Natural killer cell (primary cell): Measurements from ENCODE around the gene HTRA3. TPM values are rescaled to one million over a fixed set of nuclear protein-coding genes. Genes with fewer than 3 reads are reported as not detected.

Experiments used
- ATAC-seq, 3 donors: fragments of 150-1000 bp in 2 of 3; fragments of 200-7000 bp in 1 of 3; cut with Tn5 transposase; 1 replicate in 1 of 3; 2 replicates in 2 of 3; pipeline ENCODE4 v1.10.0; 2021; ENCODE audit warnings: mild to moderate bottlenecking in 2 of 3, moderate library complexity in 2 of 3
- DNase-seq, 2 donors: peaks; one replicate each; pipeline versions ENCODE4 v3.0.0 to v3.0.0-alpha.2; 2013 to 2021; ENCODE audit warnings: mixed read lengths in 1 of 2
- H3K27ac ChIP-seq: one replicate; pipeline ENCODE4 v1.5.1; 2013; ENCODE audit warnings: mild to moderate bottlenecking, low read length
- H3K27me3 ChIP-seq: one replicate; pipeline ENCODE4 v1.6.1; 2013; ENCODE audit warnings: low read length; ENCODE audit not compliant: control insufficient read depth, insufficient read depth
- H3K36me3 ChIP-seq: one replicate; pipeline ENCODE4 v1.6.1; 2013; ENCODE audit warnings: low read length; ENCODE audit not compliant: control insufficient read depth, insufficient read depth
- H3K4me1 ChIP-seq: one replicate; pipeline ENCODE4 v1.6.1; 2013; ENCODE audit warnings: low read length; ENCODE audit not compliant: control insufficient read depth, insufficient read depth
- H3K4me3 ChIP-seq: one replicate; pipeline ENCODE4 v1.5.1; 2013; ENCODE audit warnings: low read length
- H3K9me3 ChIP-seq: one replicate; pipeline ENCODE4 v1.6.1; 2013; ENCODE audit warnings: low read length; ENCODE audit not compliant: control insufficient read depth, insufficient read depth
- H3K27ac Mint-ChIP-seq, 2 donors: one replicate each; pipeline ENCODE4 v1.8.0; 2022; ENCODE audit warnings: mild to moderate bottlenecking in 2 of 2, mixed read lengths in 2 of 2, moderate library complexity in 1 of 2
- H3K27me3 Mint-ChIP-seq, 2 donors: one replicate each; pipeline ENCODE4 v1.8.0; 2022; ENCODE audit warnings: low read depth in 2 of 2, mixed read lengths in 2 of 2
- H3K36me3 Mint-ChIP-seq: one replicate; pipeline ENCODE4 v1.8.0; 2022; ENCODE audit warnings: mixed read lengths
- H3K4me1 Mint-ChIP-seq, 2 donors: one replicate each; pipeline ENCODE4 v1.8.0; 2022; ENCODE audit warnings: mixed read lengths in 2 of 2
- H3K4me3 Mint-ChIP-seq: one replicate; pipeline ENCODE4 v1.8.0; 2022; ENCODE audit warnings: mild to moderate bottlenecking, moderate library complexity, mixed read lengths
- H3K9me3 Mint-ChIP-seq, 2 donors: one replicate each; pipeline ENCODE4 v1.8.0; 2022; ENCODE audit warnings: mixed read lengths in 2 of 2
- WGBS: methylation state at CpG from one replicate; pipeline ENCODE4 v1.1.7; 2013; ENCODE audit warnings: missing lambda C conversion rate; ENCODE audit not compliant: insufficient coverage; 5-methylcytosine and 5-hydroxymethylcytosine counted together
- intact Hi-C: fragments of 100-400 bp; cut with micrococcal nuclease; formaldehyde crosslinking; loops from one replicate; pipeline ENCODE4 v1.14.2; 2022
- total RNA-seq, 4 donors: library from RNA; stranded (reverse); fragments of 120-200 nt in 1 of 4; gene quantifications; one replicate each; pipeline versions ENCODE4 v1.2.3 to v1.2.4, GENCODE V29; 2013 to 2022
- TF ChIP-seq, protein P1 (sequence below): fragments of 200-600 bp; IDR thresholded peaks from one replicate; pipeline ENCODE4 v1.8.0; 2022; ENCODE audit warnings: antibody characterized with exemption

HTRA3 gene
- total RNA-seq, 3 donors from 2014 or later (not counting 1 experiment from before 2014, with no cell fraction given) = not detected

DNA sequence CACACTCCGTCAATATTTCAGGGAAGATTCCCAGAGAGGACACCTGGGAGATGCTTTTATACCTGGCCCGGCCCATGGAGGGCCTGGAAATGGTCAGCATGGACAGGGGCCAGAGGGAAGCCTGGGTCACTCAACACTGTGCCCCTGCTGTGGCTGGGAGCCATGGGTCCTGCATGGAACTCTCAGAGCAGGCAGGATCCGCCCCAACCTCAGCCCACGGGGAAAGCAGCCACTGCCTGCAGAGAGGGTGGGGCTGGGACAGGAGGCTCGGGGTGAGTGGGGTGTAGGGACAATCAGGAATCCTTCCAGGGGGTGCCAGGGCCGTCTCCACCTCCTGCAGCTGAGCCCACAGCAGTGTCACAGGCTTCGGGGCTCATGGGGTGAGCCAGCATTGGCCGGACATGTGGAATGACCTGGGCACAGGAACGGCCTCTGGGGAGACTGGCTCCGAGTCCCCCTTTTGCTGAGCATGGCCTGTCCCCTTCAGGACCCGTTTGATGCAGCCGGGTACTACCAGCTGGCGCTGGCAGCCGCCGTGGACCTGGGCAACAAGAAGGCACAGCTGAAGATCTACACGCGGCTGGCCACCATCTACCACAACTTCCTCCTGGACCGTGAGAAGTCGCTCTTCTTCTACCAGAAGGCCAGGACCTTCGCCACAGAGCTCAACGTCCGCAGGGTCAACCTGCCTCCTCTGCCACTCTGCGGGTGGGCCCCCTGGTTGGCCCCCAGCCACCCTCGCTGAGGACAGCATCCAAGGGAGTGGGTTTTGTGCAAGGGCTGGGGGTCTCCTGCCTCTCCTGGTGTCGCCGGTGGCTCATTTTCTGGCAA lies 29.1 kb upstream of the HTRA3 start:
- Mint-ChIP-seq H3K36me3 (no peaks in the 10 kb centered on the region), H3K4me1 (no peaks in the 10 kb centered on the region), H3K4me3 (no peak overlapping the region), H3K27ac (no peak overlapping the region), H3K9me3 (no peaks in the 10 kb centered on the region), H3K27me3 (no peaks in the 10 kb centered on the region)
- TF ChIP-seq, protein P1, sequence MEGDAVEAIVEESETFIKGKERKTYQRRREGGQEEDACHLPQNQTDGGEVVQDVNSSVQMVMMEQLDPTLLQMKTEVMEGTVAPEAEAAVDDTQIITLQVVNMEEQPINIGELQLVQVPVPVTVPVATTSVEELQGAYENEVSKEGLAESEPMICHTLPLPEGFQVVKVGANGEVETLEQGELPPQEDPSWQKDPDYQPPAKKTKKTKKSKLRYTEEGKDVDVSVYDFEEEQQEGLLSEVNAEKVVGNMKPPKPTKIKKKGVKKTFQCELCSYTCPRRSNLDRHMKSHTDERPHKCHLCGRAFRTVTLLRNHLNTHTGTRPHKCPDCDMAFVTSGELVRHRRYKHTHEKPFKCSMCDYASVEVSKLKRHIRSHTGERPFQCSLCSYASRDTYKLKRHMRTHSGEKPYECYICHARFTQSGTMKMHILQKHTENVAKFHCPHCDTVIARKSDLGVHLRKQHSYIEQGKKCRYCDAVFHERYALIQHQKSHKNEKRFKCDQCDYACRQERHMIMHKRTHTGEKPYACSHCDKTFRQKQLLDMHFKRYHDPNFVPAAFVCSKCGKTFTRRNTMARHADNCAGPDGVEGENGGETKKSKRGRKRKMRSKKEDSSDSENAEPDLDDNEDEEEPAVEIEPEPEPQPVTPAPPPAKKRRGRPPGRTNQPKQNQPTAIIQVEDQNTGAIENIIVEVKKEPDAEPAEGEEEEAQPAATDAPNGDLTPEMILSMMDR = no peak
- Histone ChIP-seq H3K27ac (no peak overlapping the region), H3K36me3 (peaks cover 11% of the 10 kb centered on the region), H3K9me3 (no peaks in the 10 kb centered on the region), H3K4me3 (no peak overlapping the region), H3K4me1 (peaks cover 10% of the 10 kb centered on the region), H3K27me3 (no peaks in the 10 kb centered on the region)
- DNase-seq (no peak), ATAC-seq (peak in 1 of 3 donors; percentile 36)
- intact Hi-C loops = no loop called here
- 55% methylated on average over 26 of the region's 26 CpGs for WGBS

DNA sequence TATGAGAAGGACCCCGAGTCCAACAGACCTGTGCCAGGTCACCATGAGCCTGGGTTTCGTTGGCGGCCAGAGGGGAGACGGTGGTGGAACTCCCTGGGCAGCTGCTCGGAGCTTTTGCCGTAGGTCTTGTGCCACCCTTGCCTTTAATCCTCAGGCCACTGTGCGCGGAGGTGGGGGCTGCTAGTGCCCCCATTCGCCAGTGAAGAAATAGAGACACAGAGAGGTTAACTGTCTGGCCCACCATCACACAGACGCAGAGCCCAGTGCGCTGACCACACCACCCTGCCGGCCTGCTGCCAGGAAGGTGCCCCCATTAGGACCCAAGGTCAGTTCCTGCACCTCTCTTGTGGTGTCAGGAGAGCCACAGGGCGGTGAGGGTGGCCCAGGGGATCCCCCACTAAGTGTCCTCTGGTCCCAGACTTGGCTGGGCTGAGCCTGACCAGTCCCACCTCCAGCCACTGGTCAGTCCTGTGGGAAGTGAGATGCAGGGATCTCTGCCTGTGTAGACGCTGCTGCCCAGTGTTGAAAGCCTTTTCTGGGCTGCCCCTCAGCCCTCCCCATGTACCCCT lies 28.3 kb upstream of the HTRA3 start:
- Histone ChIP-seq H3K4me3 (no peak overlapping the region), H3K36me3 (peaks cover 8% of the 10 kb centered on the region), H3K4me1 (peaks cover 10% of the 10 kb centered on the region), H3K27ac (no peak overlapping the region), H3K27me3 (no peaks in the 10 kb centered on the region), H3K9me3 (no peaks in the 10 kb centered on the region)
- H3K27me3 Mint-ChIP-seq = no peaks in the 10 kb centered on the region
- TF ChIP-seq, protein P1 = no peak
- H3K4me1 Mint-ChIP-seq = no peaks in the 10 kb centered on the region
- no peaks in the 10 kb centered on the region for H3K36me3 Mint-ChIP-seq
- no peak for ATAC-seq
- H3K9me3 Mint-ChIP-seq = no peaks in the 10 kb centered on the region
- intact Hi-C loops = no loop called here
- H3K27ac Mint-ChIP-seq = no peak overlapping the region
- WGBS = 91% methylated on average over 14 of the region's 14 CpGs
- no peak for DNase-seq
- no peak overlapping the region for H3K4me3 Mint-ChIP-seq

DNA sequence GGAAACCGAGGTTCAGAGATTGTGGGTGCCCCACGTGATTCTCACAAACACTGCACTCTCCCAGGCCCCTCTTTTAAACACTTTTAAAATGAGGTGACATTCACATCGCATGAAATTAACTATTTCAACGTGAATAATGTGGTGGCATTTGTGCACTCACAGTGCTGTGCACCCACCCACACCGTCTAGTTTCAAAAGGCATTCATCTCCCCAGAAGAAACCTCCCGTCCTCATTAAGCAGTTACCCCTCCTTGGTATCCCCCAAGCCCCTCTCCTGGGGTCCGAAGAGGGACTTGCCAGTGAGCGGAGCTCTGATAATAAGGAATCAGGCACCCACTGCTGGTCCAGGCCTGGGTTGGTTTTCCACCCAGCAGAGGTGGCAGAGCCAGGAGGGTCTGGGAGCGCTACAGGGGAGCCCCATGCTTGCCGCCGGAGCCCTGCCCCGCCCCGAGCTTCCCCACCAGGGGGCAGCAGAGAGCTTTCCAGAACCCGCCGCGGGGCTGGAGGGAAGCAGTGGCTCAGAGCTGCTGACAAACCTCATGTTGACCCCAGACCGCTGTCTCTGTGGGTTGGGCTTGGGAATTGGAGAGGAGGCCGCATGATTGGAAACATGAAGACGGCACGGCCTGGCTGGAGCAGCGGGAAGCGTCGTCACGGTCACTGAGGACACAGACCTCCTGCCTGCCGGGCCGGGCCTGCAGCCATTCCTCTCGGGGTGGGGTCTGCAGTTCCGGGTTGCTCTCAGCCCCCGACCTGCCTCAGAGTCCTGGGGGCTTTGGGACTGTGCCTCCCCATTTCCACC lies 27.5 kb upstream of the HTRA3 start:
- Histone ChIP-seq H3K4me3 (no peak overlapping the region), H3K4me1 (peaks cover 10% of the 10 kb centered on the region), H3K9me3 (no peaks in the 10 kb centered on the region), H3K36me3 (peaks cover 4% of the 10 kb centered on the region), H3K27ac (no peak overlapping the region), H3K27me3 (no peaks in the 10 kb centered on the region)
- no peaks in the 10 kb centered on the region for H3K36me3 Mint-ChIP-seq
- no peaks in the 10 kb centered on the region for H3K9me3 Mint-ChIP-seq
- ATAC-seq (peak; percentile 73 to 93 (median 90)), DNase-seq (peak; percentile 78 to 81)
- no peak overlapping the region for H3K27ac Mint-ChIP-seq
- 47% methylated on average over 29 of the region's 29 CpGs for WGBS
- intact Hi-C loops = loop anchor here (2.0 kb wide), 1 partner anchor 161 kb away; no protein-coding TSS in a partner anchor
- no peak overlapping the region for H3K4me3 Mint-ChIP-seq
- TF ChIP-seq, protein P1 = peak; percentile 86
- H3K4me1 Mint-ChIP-seq = no peaks in the 10 kb centered on the region
- H3K27me3 Mint-ChIP-seq = no peaks in the 10 kb centered on the region
